RCC 7860 (cell line): ENCODE measurements around the gene STK32C.

Experiments used
- DNase-seq: peaks from one replicate; pipeline ENCODE4 v3.0.0-alpha.2; 2015; ENCODE audit warnings: low spot score
- FAIRE-seq: peaks from 2 replicates; lab custom pipeline; 2012; peaks lifted over from hg19 to GRCh38; lab: Jason Lieb, UNC

Gene STK32C

DNA sequence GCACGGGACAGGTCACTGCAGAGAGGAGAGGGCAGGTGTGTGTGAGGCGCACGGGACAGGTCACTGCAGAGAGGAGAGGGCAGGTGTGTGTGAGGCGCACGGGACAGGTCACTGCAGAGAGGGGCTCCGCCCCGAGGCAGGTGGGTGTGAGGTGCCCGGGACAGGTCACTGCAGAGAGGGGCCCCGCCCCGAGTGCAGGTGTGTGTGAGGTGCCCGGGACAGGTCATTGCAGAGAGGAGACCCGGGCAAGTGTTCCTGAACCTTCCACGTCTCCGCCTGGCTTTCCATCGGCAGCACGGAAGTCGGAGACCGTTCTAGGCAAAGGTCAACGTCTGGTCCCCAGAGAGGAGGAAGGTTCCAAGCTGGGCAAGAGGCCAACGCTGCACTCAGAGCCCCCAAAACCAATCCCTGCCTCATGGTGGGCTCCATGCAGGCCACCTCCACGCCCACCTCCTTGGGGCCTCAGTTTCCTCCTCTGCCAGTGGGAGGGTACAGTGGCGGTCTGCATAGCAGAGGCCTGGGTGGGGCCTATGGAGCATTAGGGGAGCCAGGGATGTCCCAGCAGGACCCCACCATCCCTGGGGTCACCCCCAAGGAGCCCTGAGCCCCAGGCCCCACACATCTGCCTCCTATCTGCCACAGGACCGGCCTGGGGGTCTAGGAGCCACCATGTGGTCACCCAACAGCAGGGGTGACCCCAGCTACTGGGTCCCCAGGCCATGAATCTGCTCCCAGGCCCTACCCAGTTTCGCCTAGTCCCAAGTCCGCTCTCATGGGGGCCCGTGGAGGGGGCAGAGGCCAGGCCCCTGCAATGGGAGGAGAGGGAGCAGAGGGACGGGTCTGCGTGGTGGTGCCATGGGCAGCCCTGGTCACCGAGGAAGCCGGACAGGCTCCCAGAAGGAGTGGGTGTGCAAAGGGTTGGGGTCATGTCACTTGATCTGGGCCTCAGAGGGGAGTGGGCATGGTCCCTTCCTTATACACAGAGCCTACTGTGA is 57.0 kb downstream of the STK32C start:
- DNase-seq (no peak), FAIRE-seq (no peak)

DNA sequence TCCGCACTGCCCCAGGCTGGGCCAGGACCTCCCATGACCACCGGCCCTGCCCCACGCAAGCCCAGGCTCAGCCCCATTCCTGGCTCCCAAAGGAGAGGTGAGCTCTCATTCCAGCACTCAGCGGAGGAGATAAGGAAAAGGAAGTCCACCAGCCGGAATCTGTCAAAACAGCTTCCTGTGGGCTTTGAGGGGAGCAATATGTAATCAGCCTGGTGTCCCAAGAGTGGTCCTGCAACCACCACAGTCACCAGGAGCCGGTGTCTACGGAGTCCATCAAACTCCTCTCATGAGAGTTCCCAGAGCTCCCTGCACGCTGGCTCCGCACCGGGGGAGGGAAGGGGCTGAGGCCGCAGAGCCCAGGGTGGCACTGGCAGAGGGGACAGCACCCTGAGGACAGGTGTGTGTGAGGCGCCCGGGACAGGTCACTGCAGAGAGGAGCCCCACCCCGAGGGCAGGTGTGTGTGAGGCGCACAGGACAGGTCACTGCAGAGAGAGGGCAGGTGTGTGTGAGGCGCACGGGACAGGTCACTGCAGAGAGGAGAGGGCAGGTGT is 57.9 kb downstream of the STK32C start:
- no peak for DNase-seq
- FAIRE-seq, result no peak

DNA sequence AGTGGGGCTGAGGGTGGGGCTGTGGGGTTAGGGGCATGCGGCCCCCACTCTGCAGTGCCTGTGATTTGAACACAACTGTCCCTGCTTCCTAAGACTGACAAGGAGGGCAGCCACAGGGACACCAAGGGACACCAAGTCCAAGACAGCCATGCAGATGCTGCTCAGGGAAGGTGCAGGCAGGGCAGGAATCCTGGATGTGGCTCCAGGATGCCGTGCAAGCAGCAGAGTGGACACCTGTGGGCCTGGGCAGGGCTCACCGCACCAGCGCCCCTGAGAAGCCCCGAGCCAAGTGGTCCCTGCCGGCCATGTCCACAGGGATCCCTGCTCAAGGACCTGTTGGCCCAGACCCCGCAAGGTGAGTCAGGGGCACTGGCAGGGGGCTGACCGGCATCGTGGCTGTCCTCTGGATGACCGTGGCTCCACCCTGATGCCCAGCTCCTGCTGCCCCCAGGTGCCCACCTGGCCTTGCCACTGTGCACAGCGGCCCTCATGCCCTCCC is 58.5 kb downstream of the STK32C start:
- FAIRE-seq (no peak), DNase-seq (no peak)

DNA sequence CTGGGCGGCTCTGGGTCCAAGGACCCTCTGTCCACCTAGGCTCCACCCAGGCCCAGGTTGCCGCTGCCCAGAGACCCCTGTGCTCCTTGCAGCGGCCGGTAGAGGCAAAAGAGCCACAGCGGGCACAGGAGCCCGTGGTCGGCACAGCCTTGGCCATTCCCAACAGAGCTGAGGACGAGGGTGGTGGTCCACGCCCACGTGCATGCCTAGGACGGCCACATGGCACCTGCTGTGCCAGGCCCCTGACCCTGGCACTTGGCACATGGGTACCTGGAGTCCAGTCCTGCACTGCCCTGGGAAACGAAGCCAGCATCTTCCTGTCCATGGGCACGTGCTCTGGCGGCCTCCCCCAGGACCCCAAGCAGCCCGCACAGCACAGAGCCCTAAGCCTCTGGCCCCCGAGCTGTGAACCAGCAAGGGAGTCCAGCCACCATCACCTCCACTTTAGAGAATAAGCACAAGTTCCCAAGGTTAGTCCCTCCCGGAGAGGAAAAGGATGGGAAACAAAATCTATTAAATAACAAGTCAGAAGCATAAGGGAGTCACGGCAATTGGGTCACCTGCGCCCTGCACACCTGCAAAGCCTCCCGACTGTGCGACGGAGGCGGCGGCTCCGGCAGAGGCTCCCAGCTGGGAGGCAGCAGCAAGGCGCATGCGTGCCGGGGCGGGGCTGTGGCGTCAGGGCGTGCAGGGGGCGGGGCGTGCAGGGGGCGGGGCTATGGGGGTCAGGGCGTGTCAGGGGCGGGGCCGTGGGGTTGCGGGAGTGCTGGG is 59.1 kb downstream of the STK32C start:
- peak; percentile 21 for DNase-seq
- FAIRE-seq, result no peak

DNA sequence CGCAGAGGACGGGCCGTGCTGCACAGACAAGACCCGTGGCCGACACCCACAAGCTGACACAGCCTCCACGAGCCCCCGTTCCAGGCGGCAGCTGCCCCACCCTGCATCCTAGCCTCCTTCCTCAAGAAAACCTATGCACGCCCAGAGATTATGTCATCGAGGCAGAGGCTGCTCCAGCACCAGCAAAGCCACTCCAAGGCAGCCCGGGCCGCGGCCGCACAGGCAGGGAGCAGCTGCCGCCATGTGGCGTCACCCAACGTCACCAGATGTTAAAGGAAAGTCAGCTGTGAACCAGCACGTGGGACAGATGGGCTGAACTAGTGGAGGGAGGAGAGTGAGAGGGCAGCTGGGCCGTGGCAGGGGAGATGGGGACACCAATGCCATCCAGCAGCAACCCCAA is 59.8 kb downstream of the STK32C start:
- no peak for DNase-seq
- no peak for FAIRE-seq

DNA sequence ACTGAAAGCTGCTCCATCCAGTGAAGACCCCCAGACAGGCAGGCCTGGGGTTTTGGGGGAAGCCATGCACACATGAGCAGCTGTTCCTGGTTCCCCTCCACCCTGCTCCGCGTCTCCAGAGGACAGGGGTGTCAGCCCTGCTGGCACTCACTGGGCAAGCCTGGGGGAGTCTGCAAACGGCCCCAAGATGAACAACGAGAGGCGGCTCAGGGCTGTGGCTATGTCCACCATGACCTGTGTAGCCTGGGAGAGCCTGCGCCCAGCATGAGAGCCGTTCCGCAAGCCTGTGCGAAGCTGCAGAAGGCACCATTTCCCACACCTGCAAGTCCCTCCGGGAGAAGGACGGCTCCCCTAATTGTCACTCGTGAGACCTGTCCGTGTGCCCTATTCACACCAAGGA is 61.5 kb downstream of the STK32C start:
- DNase-seq (no peak), FAIRE-seq (no peak)

DNA sequence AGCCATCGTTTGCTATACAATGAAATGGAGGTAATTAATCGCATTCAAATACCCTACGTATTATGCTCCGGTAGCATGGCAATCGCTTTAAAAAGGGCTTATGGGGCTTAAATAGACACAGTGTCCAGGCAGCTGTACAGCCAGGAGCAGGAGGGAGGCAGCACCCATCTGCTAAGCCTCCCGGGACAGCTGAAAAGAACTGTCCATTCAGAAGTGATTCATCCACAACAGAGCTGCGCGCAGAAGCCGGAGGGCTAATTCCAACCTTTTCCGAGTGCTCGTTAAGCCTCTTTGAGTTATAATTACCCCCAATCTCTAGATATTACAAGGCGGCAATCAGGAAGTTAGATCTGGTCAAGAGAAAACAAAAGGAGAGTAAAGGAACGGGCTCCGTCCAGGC is 62.7 kb downstream of the STK32C start:
- FAIRE-seq, result no peak
- no peak for DNase-seq

DNA sequence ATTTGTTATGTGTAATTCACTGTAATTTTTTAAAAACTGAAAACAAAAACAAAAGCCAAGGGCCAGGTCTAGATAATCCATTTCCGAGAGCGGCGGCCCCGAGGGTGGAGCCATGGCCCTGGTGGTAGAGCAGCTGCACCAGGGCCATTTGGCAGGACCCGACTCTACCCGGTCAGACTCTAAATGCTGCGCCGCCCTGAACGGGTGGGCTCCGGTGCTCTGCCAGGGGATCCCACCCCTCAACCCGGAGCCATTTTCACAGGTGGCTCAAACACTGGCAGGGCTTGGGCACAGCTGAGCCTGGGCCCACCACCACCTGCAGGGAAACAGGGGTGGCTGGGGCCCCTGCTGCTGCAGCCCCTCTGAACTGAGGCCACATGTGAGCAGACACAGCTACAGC is 64.1 kb downstream of the STK32C start:
- FAIRE-seq (no peak), DNase-seq (no peak)

DNA sequence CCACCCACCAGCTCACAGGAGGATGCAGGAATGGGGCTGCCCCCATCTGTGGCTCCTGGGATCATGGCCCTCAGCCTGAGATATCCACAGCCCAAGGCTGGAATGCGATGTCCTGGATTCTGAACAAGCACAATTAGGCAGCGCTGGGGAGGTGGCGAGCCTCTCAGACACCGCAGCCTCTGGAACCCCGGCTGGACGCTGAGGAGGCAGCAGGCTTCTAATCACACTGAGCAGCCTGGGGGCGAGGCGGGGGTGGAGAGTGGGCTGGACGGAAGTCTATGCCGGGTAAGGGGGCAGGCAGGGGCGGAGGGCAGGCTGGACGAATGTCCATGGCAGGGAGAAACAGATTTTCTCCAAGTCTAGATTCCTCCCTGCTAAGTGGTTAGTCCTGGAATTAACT is 64.6 kb downstream of the STK32C start:
- no peak for DNase-seq
- no peak for FAIRE-seq

DNA sequence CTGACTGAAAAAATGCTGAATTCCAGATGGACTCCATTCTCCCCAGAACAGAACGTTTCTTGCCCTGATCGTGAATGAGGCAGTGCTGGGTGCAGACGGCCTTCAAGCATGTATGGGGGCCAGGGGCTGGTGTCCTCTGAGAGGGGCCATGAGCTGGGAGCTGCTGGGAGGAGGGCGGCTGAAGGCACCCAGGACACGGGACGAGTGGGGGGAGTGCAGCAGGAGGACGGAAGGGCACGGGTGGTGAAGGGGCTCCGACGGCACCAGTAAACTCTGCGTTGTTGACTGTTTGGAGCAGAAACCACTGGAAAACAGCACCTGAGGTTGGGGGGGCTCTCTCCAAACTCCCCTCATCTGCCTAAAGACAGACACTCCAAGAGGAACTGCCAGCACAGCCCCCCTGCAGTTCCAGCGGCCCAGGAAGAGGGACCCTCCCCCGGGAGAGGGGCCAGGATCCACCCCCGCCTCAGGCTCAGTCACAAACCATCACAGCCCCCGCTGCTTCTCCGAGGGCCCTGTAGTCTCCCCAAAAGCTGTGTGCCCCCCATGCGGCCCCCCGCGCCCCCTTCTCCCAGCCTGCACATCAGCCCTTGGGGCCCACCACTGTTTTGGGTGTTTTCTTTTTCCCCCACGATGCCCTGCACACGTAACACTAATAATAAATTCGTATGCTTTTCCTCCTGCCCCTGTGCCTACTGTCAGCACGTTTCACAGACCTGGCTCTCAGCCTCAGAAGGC is 65.5 kb downstream of the STK32C start:
- FAIRE-seq, result no peak

DNA sequence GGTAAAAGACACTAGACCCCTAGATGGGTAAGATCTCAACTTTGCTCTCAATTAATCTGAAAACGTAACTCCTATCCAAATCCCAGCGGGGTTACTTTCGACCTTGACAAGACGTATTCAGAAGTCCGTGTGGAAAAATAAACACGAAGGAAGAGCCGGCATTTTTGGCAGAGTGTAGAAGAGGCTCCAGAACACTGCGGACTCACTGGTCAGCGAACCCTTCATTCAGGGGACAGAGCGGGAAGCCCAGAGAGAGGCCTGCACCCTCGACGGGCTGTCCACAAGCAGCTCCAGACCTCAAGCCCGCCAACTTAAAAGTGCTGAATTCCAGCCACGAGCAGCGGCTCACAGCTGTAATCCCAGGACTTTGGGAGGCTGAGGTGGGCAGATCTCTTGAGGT is 66.3 kb downstream of the STK32C start:
- no peak for DNase-seq
- FAIRE-seq, result no peak

More for the DNA sequence above, 65.5 kb downstream of the STK32C start:
- DNase-seq, result no peak

DNA sequence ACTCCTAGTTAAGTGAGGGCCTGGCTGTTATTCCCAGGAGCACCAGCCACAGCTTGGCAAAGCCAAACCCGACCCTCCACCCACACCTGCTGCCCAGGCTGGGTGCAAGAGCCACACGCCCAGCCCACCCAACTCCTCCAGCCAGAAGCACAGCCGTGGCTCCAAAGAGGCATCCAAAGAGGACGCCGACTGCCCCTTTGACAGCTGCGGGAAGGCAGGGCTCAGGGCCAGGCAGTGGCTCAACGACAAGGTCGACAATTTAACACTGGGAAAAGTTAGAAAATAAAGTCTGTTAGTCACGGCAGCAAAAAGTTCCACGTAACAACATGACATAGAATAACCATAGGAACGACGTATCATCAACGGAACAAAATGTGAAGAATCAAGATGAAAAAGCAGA is 66.7 kb downstream of the STK32C start:
- FAIRE-seq (no peak), DNase-seq (no peak)

DNA sequence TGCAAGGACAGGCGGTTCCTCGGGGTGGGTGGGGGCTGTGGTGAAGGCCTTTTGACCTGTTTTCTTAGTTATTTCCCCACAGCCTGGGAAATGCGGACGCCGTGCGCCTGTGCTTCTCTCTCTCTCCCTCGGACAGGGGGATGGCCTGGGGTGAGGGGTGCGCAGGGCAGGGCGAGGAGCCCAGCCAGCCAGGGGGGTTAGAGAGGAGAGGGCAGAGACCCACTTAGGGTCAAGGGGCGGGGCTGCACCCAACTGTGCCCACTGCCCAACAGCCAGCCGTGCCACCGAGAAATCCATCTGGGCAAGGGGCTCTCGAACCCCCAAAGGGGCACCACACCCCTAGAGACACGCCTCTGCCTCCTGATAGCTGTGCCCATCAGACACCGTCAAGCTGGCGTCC is 67.2 kb downstream of the STK32C start:
- DNase-seq (no peak), FAIRE-seq (no peak)

DNA sequence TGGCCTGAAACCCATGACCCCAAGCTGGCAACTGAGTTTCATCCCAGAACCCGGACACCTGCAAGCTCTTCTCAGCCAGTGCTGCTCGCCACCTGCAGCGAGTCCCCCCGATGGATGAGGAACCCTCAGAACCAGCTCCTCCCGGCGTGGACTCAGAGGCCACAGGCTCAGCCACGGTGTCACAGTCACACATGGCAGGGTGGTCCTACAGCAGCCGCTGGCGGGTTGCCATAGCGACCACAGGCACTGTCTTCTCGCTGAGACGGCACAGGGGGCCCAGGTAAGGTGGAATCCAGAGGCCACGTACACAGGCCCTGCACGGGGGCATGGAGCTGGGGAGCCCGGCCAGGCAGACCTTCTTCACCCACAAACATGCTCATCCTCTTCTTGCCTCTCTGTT is 67.6 kb downstream of the STK32C start:
- FAIRE-seq, result no peak
- DNase-seq, result no peak

DNA sequence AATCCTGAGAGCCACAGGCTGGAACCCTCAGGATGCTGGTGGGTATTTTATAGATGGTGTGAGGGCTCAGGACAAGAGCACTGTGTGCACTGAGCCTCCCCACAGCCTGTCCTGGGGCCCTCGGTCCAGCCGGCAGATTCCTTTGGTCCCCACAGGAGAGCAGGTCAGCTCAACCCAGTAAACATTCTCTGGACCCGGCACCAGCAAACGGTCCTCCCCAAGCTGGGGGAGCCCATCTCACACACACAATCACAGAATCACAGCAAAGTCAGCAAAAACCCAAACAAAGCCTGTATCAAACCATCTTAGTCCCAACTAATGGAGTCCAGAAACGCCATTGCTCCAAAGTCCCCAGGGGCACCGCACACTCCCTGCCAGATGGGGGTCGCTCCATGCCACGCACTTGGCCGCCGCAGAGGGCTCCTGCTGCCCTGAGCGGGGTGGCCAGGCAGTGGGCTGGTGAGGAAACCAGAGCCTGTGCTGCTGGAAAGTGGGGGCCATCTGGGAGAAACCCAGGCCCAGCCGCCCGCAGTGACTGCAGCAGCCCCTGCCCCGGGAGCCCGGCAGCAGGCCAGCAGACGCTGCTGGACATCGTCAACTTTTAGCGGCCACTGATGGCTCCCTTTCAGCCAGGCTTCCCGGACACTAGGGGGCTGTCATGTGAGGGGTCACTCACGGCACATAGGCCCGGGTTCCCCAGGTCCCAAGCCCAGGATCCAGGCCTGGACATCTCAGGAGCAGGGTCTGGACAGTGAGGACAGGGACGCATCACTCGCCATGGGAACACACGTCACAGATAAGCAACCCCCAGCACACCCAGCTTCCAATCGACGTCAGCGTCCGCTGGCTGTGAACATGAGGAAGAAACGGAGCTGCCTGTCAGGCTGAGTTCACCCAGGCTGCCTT is 68.4 kb downstream of the STK32C start:
- no peak for FAIRE-seq
- no peak for DNase-seq

DNA sequence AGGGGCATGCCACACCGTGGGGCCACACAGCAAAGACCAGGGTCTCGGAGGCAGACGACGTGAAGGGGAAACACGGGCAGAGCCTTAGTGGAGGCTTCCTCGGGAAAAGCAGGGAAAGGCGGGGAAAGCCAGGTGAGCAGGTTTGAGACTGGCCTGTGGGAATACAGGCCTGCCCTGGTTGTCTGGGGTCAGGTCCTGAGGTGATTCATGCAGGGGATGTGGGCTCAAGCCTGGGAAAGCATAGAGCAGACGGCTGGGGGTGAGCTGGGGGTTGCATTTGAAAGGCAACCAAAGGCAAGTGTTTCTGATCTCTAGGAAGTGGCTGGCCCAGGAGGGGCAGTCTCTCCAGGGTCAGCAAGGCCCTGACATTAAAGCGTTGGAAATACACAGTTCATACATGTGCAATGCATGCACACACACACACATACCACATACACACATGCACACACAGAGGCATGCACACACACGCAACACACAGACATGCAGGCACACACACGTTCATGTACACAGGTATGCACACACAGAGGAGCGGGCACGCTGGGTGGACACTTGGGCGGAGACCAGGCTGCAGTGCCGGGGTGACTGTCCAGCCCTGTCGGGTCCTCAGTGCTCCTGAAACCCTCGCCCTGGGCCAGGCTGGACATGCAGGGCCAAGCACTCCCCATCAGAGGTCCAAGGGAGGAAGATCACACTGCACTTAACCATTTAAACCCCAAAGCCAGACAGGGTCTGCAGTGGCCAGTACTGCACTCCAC is 69.2 kb downstream of the STK32C start:
- DNase-seq, result no peak
- FAIRE-seq, result no peak

DNA sequence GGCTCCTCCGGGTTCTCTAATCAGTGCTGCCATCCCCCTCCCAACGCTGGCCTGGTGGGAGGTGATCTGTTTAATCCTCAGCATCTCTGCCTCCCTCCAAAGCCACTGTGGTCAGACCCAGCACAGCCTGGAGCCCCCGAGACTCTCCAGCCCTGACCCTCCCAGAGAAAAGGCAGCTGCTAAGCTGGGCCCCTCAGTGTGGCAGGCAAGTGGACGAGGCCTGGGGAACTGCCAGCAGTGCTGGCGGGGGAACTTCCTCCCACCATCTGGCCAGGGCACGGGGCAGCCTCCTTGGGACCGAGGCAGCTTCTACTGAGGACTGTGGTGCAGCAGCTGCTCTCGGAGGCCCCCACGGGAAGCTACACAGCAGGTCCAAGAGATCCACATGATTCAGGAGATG is 69.9 kb downstream of the STK32C start:
- no peak for DNase-seq
- FAIRE-seq, result no peak

DNA sequence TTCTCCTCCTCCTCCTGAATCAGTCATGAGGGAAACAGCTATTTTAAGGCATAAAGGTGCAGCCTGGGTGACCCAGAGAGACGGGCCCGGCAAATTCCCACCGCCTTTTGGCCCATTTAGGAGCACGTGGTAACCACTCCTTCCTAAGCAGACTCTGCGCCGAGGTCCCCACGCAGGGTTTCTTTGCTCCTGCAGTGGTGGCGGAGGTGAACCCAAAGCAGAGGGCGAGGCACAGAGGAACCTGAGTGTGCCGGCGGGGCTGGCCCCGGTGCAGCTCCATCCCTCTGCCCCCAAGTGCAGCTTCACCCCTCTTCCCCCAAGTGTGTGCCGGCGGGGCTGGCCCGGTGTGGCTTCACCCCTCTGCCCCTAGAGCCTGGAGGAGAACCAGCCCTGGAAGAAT is 70.4 kb downstream of the STK32C start:
- no peak for DNase-seq
- FAIRE-seq, result no peak

DNA sequence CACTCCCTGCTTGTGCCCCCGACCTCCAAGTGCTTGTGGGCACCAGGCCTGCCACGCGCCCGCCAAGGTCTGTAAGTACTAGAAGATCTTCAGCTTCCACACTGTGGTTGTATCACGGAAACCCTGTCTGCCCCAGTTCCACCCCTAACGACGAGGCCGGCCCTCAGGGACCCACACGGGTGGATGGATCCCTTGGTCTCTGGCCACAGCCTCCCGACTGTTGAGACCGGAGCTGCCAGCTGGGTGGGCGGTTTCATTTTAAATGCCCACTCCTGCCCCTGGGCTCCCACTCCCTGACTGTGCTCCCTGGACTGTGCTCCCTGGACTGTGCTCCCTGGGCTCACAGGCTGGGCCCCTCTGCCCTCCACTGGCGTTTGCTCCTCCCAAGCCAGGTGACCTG is 70.9 kb downstream of the STK32C start:
- FAIRE-seq, result no peak
- DNase-seq, result no peak
